ENCODE data around the gene TTF1.

DNA sequence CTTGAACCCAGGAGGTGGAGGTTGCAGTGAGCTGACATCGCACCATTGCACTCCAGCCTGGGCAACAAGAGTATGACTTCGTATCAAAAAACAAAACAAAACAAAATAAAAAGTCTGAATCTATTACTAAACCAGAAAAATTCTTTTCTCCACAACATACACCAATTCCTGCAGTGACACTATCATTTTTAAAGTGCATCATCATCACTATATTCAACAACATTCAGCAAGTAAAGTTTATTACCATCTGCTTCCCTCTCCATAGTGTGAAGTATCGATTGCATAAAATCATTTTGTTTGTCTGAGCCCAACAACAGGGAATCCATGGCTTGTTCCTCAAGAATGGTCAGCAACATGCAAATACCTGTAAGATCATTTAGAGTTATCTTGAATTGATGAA, 72.3 kb downstream of the TTF1 start:
- TF ChIP-seq POLR2A (IDR thresholded peaks at IDR 0.05) = no peak
- TF ChIP-seq, protein P1, sequence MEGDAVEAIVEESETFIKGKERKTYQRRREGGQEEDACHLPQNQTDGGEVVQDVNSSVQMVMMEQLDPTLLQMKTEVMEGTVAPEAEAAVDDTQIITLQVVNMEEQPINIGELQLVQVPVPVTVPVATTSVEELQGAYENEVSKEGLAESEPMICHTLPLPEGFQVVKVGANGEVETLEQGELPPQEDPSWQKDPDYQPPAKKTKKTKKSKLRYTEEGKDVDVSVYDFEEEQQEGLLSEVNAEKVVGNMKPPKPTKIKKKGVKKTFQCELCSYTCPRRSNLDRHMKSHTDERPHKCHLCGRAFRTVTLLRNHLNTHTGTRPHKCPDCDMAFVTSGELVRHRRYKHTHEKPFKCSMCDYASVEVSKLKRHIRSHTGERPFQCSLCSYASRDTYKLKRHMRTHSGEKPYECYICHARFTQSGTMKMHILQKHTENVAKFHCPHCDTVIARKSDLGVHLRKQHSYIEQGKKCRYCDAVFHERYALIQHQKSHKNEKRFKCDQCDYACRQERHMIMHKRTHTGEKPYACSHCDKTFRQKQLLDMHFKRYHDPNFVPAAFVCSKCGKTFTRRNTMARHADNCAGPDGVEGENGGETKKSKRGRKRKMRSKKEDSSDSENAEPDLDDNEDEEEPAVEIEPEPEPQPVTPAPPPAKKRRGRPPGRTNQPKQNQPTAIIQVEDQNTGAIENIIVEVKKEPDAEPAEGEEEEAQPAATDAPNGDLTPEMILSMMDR (IDR thresholded peaks at IDR 0.05) = no peak

Measured in vagina (tissue), 2 donors.